Measurements from ENCODE around the gene PINLYP. TPM values are rescaled to one million over a fixed set of nuclear protein-coding genes. Genes with fewer than 3 reads are reported as not detected.

Gene PINLYP
- total RNA-seq, 4 donors from 2014 or later = 3.3 to 6.2 (median 4.9) TPM

- no peak for DNase-seq (ENCODE audit: extremely low spot score)
- Histone ChIP-seq H3K27ac (replicated peaks in 1 of 4) (no peak overlapping the region), H3K27me3 (no peaks in the 10 kb centered on the region), H3K9me3 (no peaks in the 10 kb centered on the region), H3K4me3 (no peak overlapping the region), H3K4me1 (no peaks in the 10 kb centered on the region), H3K36me3 (peaks cover 0 to 35% (median 11%) of the 10 kb centered on the region in 4 donors)
- TF ChIP-seq EP300 (IDR thresholded peaks at IDR 0.05) (no peak), POLR2AphosphoS5 (IDR thresholded peaks at IDR 0.05) (no peak), POLR2A (IDR thresholded peaks at IDR 0.05; ENCODE audit: low read depth) (no peak), CTCF (IDR thresholded peaks at IDR 0.05) (no peak)
- WGBS = 68% methylated on average over 17 of the region's 17 CpGs
- intact Hi-C loops (cut with DNase I) = no loop called here
Measured at GRCh38 chr19:43626838-43627237, 51.2 kb downstream of the PINLYP start.

GRCh38 chr19:43628646-43629326 lies 53.2 kb downstream of the PINLYP start:
- WGBS = 95% methylated on average over 3 of the region's 3 CpGs

GRCh38 chr19:43631491-43631890 lies 55.9 kb downstream of the PINLYP start:
- TF ChIP-seq POLR2AphosphoS5 (IDR thresholded peaks at IDR 0.05) = no peak
- TF ChIP-seq EP300 (IDR thresholded peaks at IDR 0.05) = no peak
- no peak for TF ChIP-seq POLR2A (IDR thresholded peaks at IDR 0.05; ENCODE audit: low read depth)
- TF ChIP-seq CTCF (IDR thresholded peaks at IDR 0.05) = no peak
- H3K27me3 ChIP-seq = no peaks in the 10 kb centered on the region
- H3K36me3 ChIP-seq = peaks cover 0 to 10% (median 2%) of the 10 kb centered on the region in 4 donors
- no peak overlapping the region for H3K4me3 ChIP-seq
- intact Hi-C loops (cut with DNase I) = no loop called here
- peaks cover 0 to 27% (median 22%) of the 10 kb centered on the region in 4 donors for H3K4me1 ChIP-seq
- WGBS = 94% methylated on average over 5 of the region's 5 CpGs
- H3K27ac ChIP-seq (replicated peaks in 1 of 4) = no peak overlapping the region
- no peak for DNase-seq (ENCODE audit: extremely low spot score)
- H3K9me3 ChIP-seq = no peaks in the 10 kb centered on the region

More at GRCh38 chr19:43628646-43629326, 53.2 kb downstream of the PINLYP start:
- no peaks in the 10 kb centered on the region for H3K4me1 ChIP-seq
- no peaks in the 10 kb centered on the region for H3K27me3 ChIP-seq
- H3K4me3 ChIP-seq = no peak overlapping the region
- no peaks in the 10 kb centered on the region for H3K9me3 ChIP-seq
- TF ChIP-seq POLR2A (IDR thresholded peaks at IDR 0.05; ENCODE audit: low read depth) (no peak), POLR2AphosphoS5 (IDR thresholded peaks at IDR 0.05) (no peak), EP300 (IDR thresholded peaks at IDR 0.05) (no peak), CTCF (IDR thresholded peaks at IDR 0.05) (no peak)
- no peak for DNase-seq (ENCODE audit: extremely low spot score)
- H3K36me3 ChIP-seq = peaks cover 0 to 35% (median 11%) of the 10 kb centered on the region in 4 donors
- H3K27ac ChIP-seq (replicated peaks in 1 of 4) = no peak overlapping the region
- intact Hi-C loops (cut with DNase I) = no loop called here

Other genes with a start within 250 kb of the PINLYP start
- 1 to 10 TPM in 1 of 4 donors, under 1 TPM in 3; 0.42 to 4.3 (median 0.74) TPM for gene CD177, start 222.1 kb upstream of the PINLYP start, total RNA-seq
- gene TEX101, start 160.9 kb upstream of the PINLYP start, total RNA-seq = not detected
- 1 to 10 TPM in 1 of 4 donors, under 1 TPM in 3; 0.42 to 1.4 (median 0.84) TPM for gene LYPD3, start 110.2 kb upstream of the PINLYP start, total RNA-seq
- 10 to 100 TPM; 10.3 to 16.2 (median 12.6) TPM for gene PHLDB3, start 71.1 kb upstream of the PINLYP start, total RNA-seq
- 10 to 100 TPM; 48.2 to 63.2 (median 55.9) TPM for gene ETHE1, start 48.6 kb upstream of the PINLYP start, total RNA-seq
- under 1 TPM; 0.66 to 0.97 (median 0.82) TPM for gene ZNF575, start 42.6 kb upstream of the PINLYP start, total RNA-seq
- 10 to 100 TPM; 21.2 to 27.2 (median 24.4) TPM for gene XRCC1, start 274 bp upstream of the PINLYP start, total RNA-seq
- gene IRGQ, start 20.3 kb downstream of the PINLYP start, total RNA-seq = 10 to 100 TPM; 20.3 to 36.0 (median 28.6) TPM
- gene ZNF576, start 20.8 kb downstream of the PINLYP start, total RNA-seq = 10 to 100 TPM in 3 of 4 donors, 1 to 10 TPM in 1; 10.0 to 18.6 (median 16.6) TPM
- gene SRRM5, start 36.3 kb downstream of the PINLYP start, total RNA-seq = under 1 TPM; 0.13 to 0.42 (median 0.25) TPM
- gene ZNF428, start 43.8 kb downstream of the PINLYP start, total RNA-seq = 10 to 100 TPM; 33.2 to 61.3 (median 47.8) TPM
- gene CADM4, start 64.0 kb downstream of the PINLYP start, total RNA-seq = 10 to 100 TPM; 31.6 to 67.9 (median 46.9) TPM
- 10 to 100 TPM in 3 of 4 donors, 1 to 10 TPM in 1; 7.5 to 45.7 (median 18.4) TPM for gene PLAUR, start 94.4 kb downstream of the PINLYP start, total RNA-seq
- not detected for gene IRGC, start 140.3 kb downstream of the PINLYP start, total RNA-seq
- gene SMG9, start 179.2 kb downstream of the PINLYP start, total RNA-seq = 10 to 100 TPM in 3 of 4 donors, 1 to 10 TPM in 1; 7.5 to 25.6 (median 22.3) TPM
- gene KCNN4, start 205.2 kb downstream of the PINLYP start, total RNA-seq = 1 to 10 TPM; 1.7 to 6.7 (median 1.9) TPM
- gene LYPD5, start 226.6 kb downstream of the PINLYP start, total RNA-seq = 10 to 100 TPM in 1 of 4 donors, 1 to 10 TPM in 3; 2.8 to 12.0 (median 8.2) TPM

Measured in esophagus muscularis mucosa (tissue), 4 donors.